ENCODE data around the gene CRYGN.
A peak's percentile ranks its signal among the peaks of the same experiment; 100 is the strongest.

CRYGN gene

GRCh38 chr7:151462306-151462779 is 22.4 kb upstream of the CRYGN start:
- no peak for DNase-seq
- Mint-ChIP-seq H3K36me3 (ENCODE audit: low read depth) (peaks cover 66% of the 10 kb centered on the region), H3K9me3 (peaks cover 49% of the 10 kb centered on the region), H3K4me3 (no peak overlapping the region), H3K27ac (no peak overlapping the region), H3K27me3 (ENCODE audit: low read depth, poor library complexity) (no peaks in the 10 kb centered on the region), H3K4me1 (peaks cover 48% of the 10 kb centered on the region)
- TF ChIP-seq CTCF (IDR thresholded peaks at IDR 0.05): no peak

GRCh38 chr7:151461942-151462230 is 21.9 kb upstream of the CRYGN start:
- Mint-ChIP-seq H3K4me3 (no peak overlapping the region), H3K27ac (no peak overlapping the region), H3K36me3 (ENCODE audit: low read depth) (peaks cover 64% of the 10 kb centered on the region), H3K27me3 (ENCODE audit: low read depth, poor library complexity) (no peaks in the 10 kb centered on the region), H3K9me3 (peaks cover 50% of the 10 kb centered on the region), H3K4me1 (peaks cover 48% of the 10 kb centered on the region)
- no peak for DNase-seq
- no peak for TF ChIP-seq CTCF (IDR thresholded peaks at IDR 0.05)

- no peak for TF ChIP-seq CTCF (IDR thresholded peaks at IDR 0.05)
- Mint-ChIP-seq H3K9me3 (peaks cover 50% of the 10 kb centered on the region), H3K27me3 (ENCODE audit: low read depth, poor library complexity) (no peaks in the 10 kb centered on the region), H3K27ac (peak overlapping the region; percentile 98), H3K4me3 (no peak overlapping the region), H3K4me1 (peaks cover 49% of the 10 kb centered on the region), H3K36me3 (ENCODE audit: low read depth) (peaks cover 62% of the 10 kb centered on the region)
- no peak for DNase-seq
Measured at GRCh38 chr7:151461096-151461941, 21.4 kb upstream of the CRYGN start.

GRCh38 chr7:151460474-151460855 is 20.5 kb upstream of the CRYGN start:
- H3K9me3 Mint-ChIP-seq: peaks cover 50% of the 10 kb centered on the region
- TF ChIP-seq CTCF (IDR thresholded peaks at IDR 0.05): no peak
- H3K27me3 Mint-ChIP-seq (ENCODE audit: low read depth, poor library complexity): no peaks in the 10 kb centered on the region
- H3K4me3 Mint-ChIP-seq: peak overlapping the region; percentile 67
- H3K27ac Mint-ChIP-seq: peak overlapping the region; percentile 98
- H3K4me1 Mint-ChIP-seq: peaks cover 58% of the 10 kb centered on the region
- peaks cover 53% of the 10 kb centered on the region for H3K36me3 Mint-ChIP-seq (ENCODE audit: low read depth)
- DNase-seq: no peak

GRCh38 chr7:151459726-151460473 is 20.0 kb upstream of the CRYGN start:
- H3K27ac Mint-ChIP-seq: peak overlapping the region; percentile 98
- peak; percentile 68 for DNase-seq

More at GRCh38 chr7:151459726-151460473, 20.0 kb upstream of the CRYGN start:
- TF ChIP-seq CTCF (IDR thresholded peaks at IDR 0.05): no peak
- Mint-ChIP-seq H3K27me3 (ENCODE audit: low read depth, poor library complexity) (no peaks in the 10 kb centered on the region), H3K4me1 (peaks cover 62% of the 10 kb centered on the region), H3K9me3 (peaks cover 46% of the 10 kb centered on the region), H3K36me3 (ENCODE audit: low read depth) (peaks cover 48% of the 10 kb centered on the region), H3K4me3 (peak overlapping the region; percentile 67)
